Central memory CD8-positive, alpha-beta T cell (primary cell): ENCODE results near the gene CIAO3.
"Not testable (repeated sequence)": the region's sequence is repeated elsewhere in the genome, so short reads cannot be mapped to it uniquely, and the experiment has no call there.

ENCODE experiments used
- ATAC-seq: fragments of 150-1000 bp; cut with Tn5 transposase; replicated peaks from 2 replicates; pipeline ENCODE4 v1.10.0; 2022; ENCODE audit warnings: mild to moderate bottlenecking, moderate FRiP score, moderate number of reproducible peaks; ENCODE audit not compliant: poor library complexity, severe bottlenecking; ENCODE audit errors: extremely low read depth
- DNase-seq, 2 donors: peaks; one replicate each; pipeline ENCODE4 v3.0.0; 2021; ENCODE audit warnings: low spot score in 2 of 2
- H3K27ac Mint-ChIP-seq: one replicate; pipeline ENCODE4 v1.8.0; 2022; ENCODE audit warnings: low read depth, mild to moderate bottlenecking, moderate library complexity, mixed read lengths
- H3K27me3 Mint-ChIP-seq: one replicate; pipeline ENCODE4 v1.8.0; 2022; ENCODE audit warnings: mixed read lengths
- H3K36me3 Mint-ChIP-seq: one replicate; pipeline ENCODE4 v1.8.0; 2022; ENCODE audit warnings: mild to moderate bottlenecking, moderate library complexity, mixed read lengths; ENCODE audit not compliant: insufficient read depth
- H3K4me1 Mint-ChIP-seq: one replicate; pipeline ENCODE4 v1.8.0; 2022; ENCODE audit warnings: mixed read lengths
- H3K4me3 Mint-ChIP-seq: one replicate; pipeline ENCODE4 v1.8.0; 2022; ENCODE audit warnings: mild to moderate bottlenecking, moderate library complexity, mixed read lengths
- H3K9me3 Mint-ChIP-seq: one replicate; pipeline ENCODE4 v1.8.0; 2022; ENCODE audit warnings: mixed read lengths

CIAO3 gene

GRCh38 chr16:782258-782657 is 41.5 kb upstream of the CIAO3 start:
- Mint-ChIP-seq H3K27me3 (peaks cover 7% of the 10 kb centered on the region), H3K4me1 (peaks cover 14% of the 10 kb centered on the region), H3K36me3 (peaks cover 4% of the 10 kb centered on the region), H3K27ac (no peak overlapping the region), H3K9me3 (no peaks in the 10 kb centered on the region), H3K4me3 (no peak overlapping the region)
- DNase-seq (no peak), ATAC-seq (no peak)

- H3K9me3 Mint-ChIP-seq, result no peaks in the 10 kb centered on the region
- H3K4me1 Mint-ChIP-seq, result peaks cover 7% of the 10 kb centered on the region
- H3K4me3 Mint-ChIP-seq, result no peak overlapping the region
- DNase-seq (no peak), ATAC-seq (no peak)
- H3K36me3 Mint-ChIP-seq, result peaks cover 4% of the 10 kb centered on the region
- peaks cover 7% of the 10 kb centered on the region for H3K27me3 Mint-ChIP-seq
- H3K27ac Mint-ChIP-seq, result no peak overlapping the region
Observed at GRCh38 chr16:781346-782010, 40.7 kb upstream of the CIAO3 start.

GRCh38 chr16:780296-780695 is 39.5 kb upstream of the CIAO3 start:
- Mint-ChIP-seq H3K4me1 (peaks cover 5% of the 10 kb centered on the region), H3K9me3 (no peaks in the 10 kb centered on the region), H3K27ac (no peak overlapping the region), H3K36me3 (peaks cover 4% of the 10 kb centered on the region), H3K4me3 (no peak overlapping the region), H3K27me3 (peaks cover 7% of the 10 kb centered on the region)
- ATAC-seq (no peak), DNase-seq (no peak)

- Mint-ChIP-seq H3K27me3 (peaks cover 7% of the 10 kb centered on the region), H3K4me1 (no peaks in the 10 kb centered on the region), H3K4me3 (no peak overlapping the region), H3K36me3 (peaks cover 4% of the 10 kb centered on the region), H3K9me3 (no peaks in the 10 kb centered on the region), H3K27ac (no peak overlapping the region)
- no peak for ATAC-seq
- DNase-seq, result no peak
Observed at GRCh38 chr16:779561-779960, 38.8 kb upstream of the CIAO3 start.

GRCh38 chr16:778909-779527 is 38.2 kb upstream of the CIAO3 start:
- Mint-ChIP-seq H3K4me3 (no peak overlapping the region), H3K4me1 (no peaks in the 10 kb centered on the region), H3K27me3 (peaks cover 7% of the 10 kb centered on the region), H3K36me3 (peaks cover 4% of the 10 kb centered on the region), H3K27ac (no peak overlapping the region), H3K9me3 (no peaks in the 10 kb centered on the region)
- ATAC-seq (no peak), DNase-seq (no peak)

GRCh38 chr16:778447-778846 is 37.6 kb upstream of the CIAO3 start:
- H3K27ac Mint-ChIP-seq, result no peak overlapping the region
- DNase-seq (no peak), ATAC-seq (no peak)
- no peaks in the 10 kb centered on the region for H3K4me1 Mint-ChIP-seq
- H3K4me3 Mint-ChIP-seq, result no peak overlapping the region
- peaks cover 4% of the 10 kb centered on the region for H3K36me3 Mint-ChIP-seq
- H3K9me3 Mint-ChIP-seq, result no peaks in the 10 kb centered on the region
- H3K27me3 Mint-ChIP-seq, result peaks cover 7% of the 10 kb centered on the region

- H3K4me3 Mint-ChIP-seq, result no peak overlapping the region
- H3K27me3 Mint-ChIP-seq, result peaks cover 7% of the 10 kb centered on the region
- H3K9me3 Mint-ChIP-seq, result no peaks in the 10 kb centered on the region
- H3K4me1 Mint-ChIP-seq, result no peaks in the 10 kb centered on the region
- ATAC-seq (no peak), DNase-seq (no peak)
- peaks cover 4% of the 10 kb centered on the region for H3K36me3 Mint-ChIP-seq
- no peak overlapping the region for H3K27ac Mint-ChIP-seq
Observed at GRCh38 chr16:777826-778225, 37.0 kb upstream of the CIAO3 start.

- H3K27me3 Mint-ChIP-seq, result peaks cover 7% of the 10 kb centered on the region
Observed at GRCh38 chr16:776824-777223, 36.0 kb upstream of the CIAO3 start.

GRCh38 chr16:776298-776697 is 35.5 kb upstream of the CIAO3 start:
- H3K4me1 Mint-ChIP-seq, DNase-seq, H3K27ac Mint-ChIP-seq, H3K9me3 Mint-ChIP-seq, H3K27me3 Mint-ChIP-seq, H3K36me3 Mint-ChIP-seq, H3K4me3 Mint-ChIP-seq, ATAC-seq: not testable (repeated sequence)

More at GRCh38 chr16:776824-777223, 36.0 kb upstream of the CIAO3 start:
- peaks cover 3% of the 10 kb centered on the region for H3K36me3 Mint-ChIP-seq
- no peaks in the 10 kb centered on the region for H3K4me1 Mint-ChIP-seq
- H3K4me3 Mint-ChIP-seq, result no peak overlapping the region
- H3K9me3 Mint-ChIP-seq, result no peaks in the 10 kb centered on the region
- no peak overlapping the region for H3K27ac Mint-ChIP-seq
- ATAC-seq, result no peak
- no peak for DNase-seq

GRCh38 chr16:775236-775796 is 34.5 kb upstream of the CIAO3 start:
- no peak for DNase-seq
- peaks cover 2% of the 10 kb centered on the region for H3K27me3 Mint-ChIP-seq
- no peaks in the 10 kb centered on the region for H3K4me1 Mint-ChIP-seq
- peaks cover 3% of the 10 kb centered on the region for H3K36me3 Mint-ChIP-seq
- no peak overlapping the region for H3K4me3 Mint-ChIP-seq
- no peaks in the 10 kb centered on the region for H3K9me3 Mint-ChIP-seq
- H3K27ac Mint-ChIP-seq, result no peak overlapping the region
- ATAC-seq, result no peak

- DNase-seq, result no peak
- no peaks in the 10 kb centered on the region for H3K27me3 Mint-ChIP-seq
- peaks cover 2% of the 10 kb centered on the region for H3K36me3 Mint-ChIP-seq
- no peak for ATAC-seq
- no peaks in the 10 kb centered on the region for H3K9me3 Mint-ChIP-seq
- no peak overlapping the region for H3K27ac Mint-ChIP-seq
- no peaks in the 10 kb centered on the region for H3K4me1 Mint-ChIP-seq
- H3K4me3 Mint-ChIP-seq, result no peak overlapping the region
Observed at GRCh38 chr16:774086-775001, 33.5 kb upstream of the CIAO3 start.

- Mint-ChIP-seq H3K27me3 (no peaks in the 10 kb centered on the region), H3K27ac (no peak overlapping the region), H3K4me1 (no peaks in the 10 kb centered on the region), H3K4me3 (no peak overlapping the region), H3K36me3 (peaks cover 2% of the 10 kb centered on the region), H3K9me3 (no peaks in the 10 kb centered on the region)
- no peak for ATAC-seq
- no peak for DNase-seq
Observed at GRCh38 chr16:772959-773358, 32.2 kb upstream of the CIAO3 start.
